Endothelial cell of umbilical vein (primary cell): ENCODE data around the gene CDH23. TPM values are rescaled to one million over a fixed set of nuclear protein-coding genes. Genes with fewer than 3 reads are reported as not detected.

ENCODE experiments used
- BruUV-seq: library from RNA; stranded (reverse); fragments of 400-500 nt; replicated peaks from 2 replicates; lab custom pipeline; 2021; lab: Mats Ljungman, UMichigan
- CTCF ChIA-PET: fragments of 300-600, 350-600 bp; sonication (Branson Sonifier 250); formaldehyde crosslinking; loops from one replicate; lab custom pipeline; 2021; ENCODE audit warnings: antibody characterized with exemption, inconsistent platforms; lab: Charles Lee
- POLR2A ChIA-PET: fragments of 300-600, 350-600 bp; sonication (Branson Sonifier 250); formaldehyde crosslinking; loops from one replicate; lab custom pipeline; 2021; ENCODE audit warnings: antibody characterized with exemption, inconsistent platforms; lab: Charles Lee
- DNase-seq: peaks from one replicate; pipeline ENCODE4 v3.0.0-alpha.2; 2011; ENCODE audit warnings: low read depth, low spot score
- FAIRE-seq: peaks from 2 replicates; lab custom pipeline; 2011; peaks lifted over from hg19 to GRCh38; lab: Jason Lieb, UNC
- H2AFZ ChIP-seq: 2 replicates; pipeline ENCODE4 v1.6.0; 2012; ENCODE audit warnings: low read depth, low read length, control low read depth, inconsistent platforms
- H3K27ac ChIP-seq: 2 replicates; pipeline ENCODE4 v1.5.1; 2011; ENCODE audit warnings: low read depth, mild to moderate bottlenecking, control low read depth, low read length, moderate library complexity; ENCODE audit not compliant: insufficient read depth
- H3K27me3 ChIP-seq, 2 experiments: 2 replicates each; pipeline versions ENCODE4 v1.6.0 to v1.6.1; 2011; ENCODE audit warnings: low read length in 2 of 2, mixed read lengths in 1 of 2; ENCODE audit not compliant: control insufficient read depth in 2 of 2, insufficient read depth in 2 of 2
- H3K36me3 ChIP-seq, 2 experiments: 2 replicates in 1 of 2; 3 replicates in 1 of 2; pipeline ENCODE4 v1.5.1; 2011; ENCODE audit warnings: low read length in 2 of 2, mild to moderate bottlenecking in 1 of 2, moderate library complexity in 1 of 2; ENCODE audit not compliant: control insufficient read depth in 2 of 2, insufficient read depth in 2 of 2; ENCODE audit errors: extremely low read depth in 1 of 2
- H3K4me1 ChIP-seq: 3 replicates; pipeline ENCODE4 v1.5.1; 2011; ENCODE audit warnings: mild to moderate bottlenecking, low read length; ENCODE audit not compliant: control insufficient read depth, insufficient read depth; ENCODE audit errors: extremely low read depth
- H3K4me2 ChIP-seq: 2 replicates; pipeline ENCODE4 v1.6.1; 2011; ENCODE audit warnings: low read length, control low read depth, mixed read lengths; ENCODE audit not compliant: insufficient read depth
- H3K4me3 ChIP-seq, 3 experiments: fragments of 200-600 bp in 1 of 3; sonication (generic), shearing (Covaris generic) in 1 of 3; replicated peaks in 1 of 3; 2 replicates each; pipeline ENCODE4 v1.5.1; 2011 to 2016; ENCODE audit warnings: control low read depth in 3 of 3, low read length in 3 of 3, mild to moderate bottlenecking in 2 of 3, inconsistent platforms in 1 of 3, low read depth in 1 of 3, moderate library complexity in 1 of 3; ENCODE audit not compliant: insufficient read depth in 1 of 3
- H3K79me2 ChIP-seq: 2 replicates; pipeline ENCODE4 v1.6.0; 2012; ENCODE audit warnings: low read length, inconsistent platforms; ENCODE audit not compliant: control insufficient read depth, insufficient read depth
- H3K9ac ChIP-seq: replicated peaks from 2 replicates; pipeline ENCODE3; 2011; ENCODE audit warnings: low read length, control low read depth; ENCODE audit not compliant: insufficient read depth; ENCODE audit errors: extremely low read depth
- H3K9me1 ChIP-seq: replicated peaks from 3 replicates; pipeline ENCODE4 v1.6.0; 2011; ENCODE audit warnings: mild to moderate bottlenecking, low read length; ENCODE audit not compliant: control insufficient read depth, insufficient read depth; ENCODE audit errors: extremely low read depth
- H3K9me3 ChIP-seq: replicated peaks from 2 replicates; pipeline ENCODE4 v1.5.1; 2012; ENCODE audit warnings: low read length, inconsistent platforms; ENCODE audit not compliant: control insufficient read depth, insufficient read depth
- H4K20me1 ChIP-seq: replicated peaks from 2 replicates; pipeline ENCODE3; 2011; ENCODE audit warnings: mild to moderate bottlenecking, low read length; ENCODE audit not compliant: control insufficient read depth, insufficient read depth; ENCODE audit errors: extremely low read depth
- EZH2 ChIP-seq: IDR thresholded peaks from 2 replicates; pipeline ENCODE4 v1.6.1; 2012; ENCODE audit warnings: borderline replicate concordance, low read depth, mild to moderate bottlenecking, moderate library complexity, low read length, inconsistent platforms; ENCODE audit not compliant: severe bottlenecking
- FOS ChIP-seq: IDR thresholded peaks from 2 replicates; pipeline ENCODE4 v1.6.1; 2011; ENCODE audit warnings: mild to moderate bottlenecking, low read length, moderate library complexity, borderline replicate concordance; ENCODE audit not compliant: insufficient read depth
- GATA2 ChIP-seq: IDR thresholded peaks from 2 replicates; pipeline ENCODE4 v1.7.0; 2011; ENCODE audit warnings: low read depth, mild to moderate bottlenecking, moderate library complexity, mixed read lengths, low read length; ENCODE audit not compliant: insufficient read length, insufficient read depth
- JUN ChIP-seq: IDR thresholded peaks from 2 replicates; pipeline ENCODE4 v1.6.1; 2011; ENCODE audit warnings: borderline replicate concordance, low read depth; ENCODE audit not compliant: insufficient read length, insufficient read depth
- MAX ChIP-seq: IDR thresholded peaks from 2 replicates; pipeline ENCODE4 v1.6.1; 2011; ENCODE audit not compliant: insufficient read depth, insufficient read length
- MYC ChIP-seq: IDR thresholded peaks from one replicate; pipeline ENCODE4 v1.6.1; 2011; ENCODE audit warnings: mild to moderate bottlenecking, low read depth, low read length
- POLR2A ChIP-seq: IDR thresholded peaks from 2 replicates; pipeline ENCODE4 v1.6.1; 2012; ENCODE audit warnings: low read depth, mild to moderate bottlenecking, control low read depth, low read length
- POLR2AphosphoS5 ChIP-seq: IDR thresholded peaks from 2 replicates; pipeline ENCODE4 v1.6.1; 2012; ENCODE audit warnings: low read depth, mild to moderate bottlenecking, control low read depth, low read length, moderate library complexity; ENCODE audit not compliant: insufficient read depth
- dilution Hi-C: fragments of 300-500 bp; cut with MboI; formaldehyde crosslinking; loops from one replicate; pipeline ENCODE4 v1.15.0; 2019; ENCODE audit warnings: low sequenced_read_pairs; ENCODE audit not compliant: extremely low pct_ligation_motif_present
- intact Hi-C: fragments of 100-400 bp; cut with micrococcal nuclease; formaldehyde crosslinking; loops from one replicate; pipeline ENCODE4 v1.10.0; 2022
- polyA plus RNA-seq, 4 experiments: library from polyadenylated mRNA; depleted of rRNA in 3 of 4; stranded (reverse) in 3 of 4; unstranded in 1 of 4; fragments of >200 nt; gene quantifications; 2 replicates each; pipeline versions ENCODE4 v1.2.1 to v1.2.3, GENCODE V29; 2011 to 2012; ENCODE audit warnings: missing spikeins in 1 of 4
- total RNA-seq: library from RNA; stranded (reverse); gene quantifications from 2 replicates; pipeline ENCODE4 v1.2.3, GENCODE V29; 2021
- TF ChIP-seq, protein P1 (sequence below), 2 donors: IDR thresholded peaks; 1 replicate in 1 of 2; 2 replicates in 1 of 2; pipeline ENCODE4 v1.5.1; 2011; ENCODE audit warnings: low read length in 2 of 2, mild to moderate bottlenecking in 2 of 2, moderate library complexity in 2 of 2, control low read depth in 1 of 2, inconsistent platforms in 1 of 2, low read depth in 1 of 2; ENCODE audit not compliant: insufficient read depth in 1 of 2; ENCODE audit errors: extremely low read depth in 1 of 2

CDH23 gene
- total and polyA plus RNA-seq, 2 donors (not counting 3 experiments of a cell fraction or from before 2014, with no cell fraction given) = not detected

GRCh38 chr10:71779641-71780040, 382.9 kb downstream of the CDH23 start:
- H3K36me3 ChIP-seq = no peaks in the 10 kb centered on the region
- BruUV-seq = no TSS peak
- intact Hi-C loops (no loop called here), dilution Hi-C loops (no loop called here)
- no peaks in the 10 kb centered on the region for H3K79me2 ChIP-seq
- H3K27ac ChIP-seq = no peak overlapping the region
- H3K4me1 ChIP-seq = no peaks in the 10 kb centered on the region
- no peak for TF ChIP-seq EZH2
- TF ChIP-seq, protein P1, sequence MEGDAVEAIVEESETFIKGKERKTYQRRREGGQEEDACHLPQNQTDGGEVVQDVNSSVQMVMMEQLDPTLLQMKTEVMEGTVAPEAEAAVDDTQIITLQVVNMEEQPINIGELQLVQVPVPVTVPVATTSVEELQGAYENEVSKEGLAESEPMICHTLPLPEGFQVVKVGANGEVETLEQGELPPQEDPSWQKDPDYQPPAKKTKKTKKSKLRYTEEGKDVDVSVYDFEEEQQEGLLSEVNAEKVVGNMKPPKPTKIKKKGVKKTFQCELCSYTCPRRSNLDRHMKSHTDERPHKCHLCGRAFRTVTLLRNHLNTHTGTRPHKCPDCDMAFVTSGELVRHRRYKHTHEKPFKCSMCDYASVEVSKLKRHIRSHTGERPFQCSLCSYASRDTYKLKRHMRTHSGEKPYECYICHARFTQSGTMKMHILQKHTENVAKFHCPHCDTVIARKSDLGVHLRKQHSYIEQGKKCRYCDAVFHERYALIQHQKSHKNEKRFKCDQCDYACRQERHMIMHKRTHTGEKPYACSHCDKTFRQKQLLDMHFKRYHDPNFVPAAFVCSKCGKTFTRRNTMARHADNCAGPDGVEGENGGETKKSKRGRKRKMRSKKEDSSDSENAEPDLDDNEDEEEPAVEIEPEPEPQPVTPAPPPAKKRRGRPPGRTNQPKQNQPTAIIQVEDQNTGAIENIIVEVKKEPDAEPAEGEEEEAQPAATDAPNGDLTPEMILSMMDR (IDR thresholded peaks at IDR 0.05; ENCODE audit: extremely low read depth in 1 of 2, insufficient read depth in 1 of 2, low read depth in 1 of 2, low read length in 2 of 2) = no peak
- TF ChIP-seq FOS = no peak
- no peak for TF ChIP-seq GATA2
- TF ChIP-seq MYC = no peak
- no peak for TF ChIP-seq POLR2A
- no peak for TF ChIP-seq JUN
- TF ChIP-seq MAX = no peak
- TF ChIP-seq POLR2AphosphoS5 = no peak
- H4K20me1 ChIP-seq = no peaks in the 10 kb centered on the region
- H2AFZ ChIP-seq = no peak overlapping the region
- ChIA-PET CTCF (no interaction called here), POLR2A (interaction anchor here (0.6 kb wide), 1 partner anchor 911 kb away, joined by 4 read pairs; no protein-coding TSS in a partner anchor)
- no peaks in the 10 kb centered on the region for H3K27me3 ChIP-seq
- FAIRE-seq (no peak), DNase-seq (no peak)
- H3K4me3 ChIP-seq = no peak overlapping the region
- H3K9ac ChIP-seq = no peak overlapping the region
- H3K4me2 ChIP-seq = no peak overlapping the region
- no peaks in the 10 kb centered on the region for H3K9me1 ChIP-seq
- no peaks in the 10 kb centered on the region for H3K9me3 ChIP-seq
